Ovary (tissue), 9 donors: ENCODE results near the gene AQP1. TPM values are rescaled to one million over a fixed set of nuclear protein-coding genes. Genes with fewer than 3 reads are reported as not detected.
A peak's percentile ranks its signal among the peaks of the same experiment; 100 is the strongest.

Experiments
- DNase-seq, 5 donors: peaks; one replicate each; pipeline ENCODE4 v3.0.0-alpha.2; 2019 to 2020
- H3K27ac ChIP-seq, 2 donors: fragments of 200-600 bp; one replicate each; pipeline versions ENCODE4 v1.5.1 to v1.8.0; 2019 to 2022
- H3K27me3 ChIP-seq: fragments of 200-600 bp; one replicate; pipeline ENCODE4 v1.8.0; 2022
- H3K36me3 ChIP-seq: fragments of 200-600 bp; sonication (generic); one replicate; pipeline ENCODE4 v1.5.1; 2019
- H3K4me1 ChIP-seq: one replicate; pipeline ENCODE4 v1.8.1; 2013; ENCODE audit warnings: mild to moderate bottlenecking, moderate library complexity; ENCODE audit not compliant: insufficient read depth
- H3K4me3 ChIP-seq: fragments of 200-600 bp; sonication (generic); one replicate; pipeline ENCODE4 v1.5.1; 2017
- H3K9me3 ChIP-seq, 2 donors: fragments of 200-600 bp in 1 of 2; sonication (generic) in 1 of 2; one replicate each; pipeline versions ENCODE4 v1.5.1 to v1.8.1; 2013 to 2019; ENCODE audit warnings: mild to moderate bottlenecking in 1 of 2, moderate library complexity in 1 of 2
- EP300 ChIP-seq: sonication (generic); formaldehyde crosslinking; IDR thresholded peaks from one replicate; pipeline ENCODE4 v1.6.1; 2017; ENCODE audit warnings: antibody characterized with exemption
- POLR2A ChIP-seq: fragments of 450-650 bp; IDR thresholded peaks from one replicate; pipeline ENCODE4 v1.6.1; 2017; ENCODE audit warnings: antibody characterized with exemption, mild to moderate bottlenecking, moderate library complexity
- WGBS, 3 donors: extraction: QIAGEN DNeasy Blood & Tissue Kit in 1 of 3; methylation state at CpG; one replicate each; pipeline versions ENCODE4 v1.1.5 to v1.1.7; 2013 to 2017; 5-methylcytosine and 5-hydroxymethylcytosine counted together
- intact Hi-C, 4 donors: fragments of 100-400 bp; cut with DNase I; formaldehyde crosslinking; loops; one replicate each; pipeline versions ENCODE4 v1.11.0 to v1.15.1; 2022 to 2023
- polyA plus RNA-seq, 2 donors: library from polyadenylated mRNA; stranded (reverse); fragments of 200-250 nt in 1 of 2; fragments of 350-450 nt in 1 of 2; fragmentation: Illumina TruSeq in 1 of 2; extraction: RNeasy Lipid Tissue Mini Kit (QIAGEN cat#74804) in 1 of 2; gene quantifications; one replicate each; pipeline ENCODE4 v1.2.3, GENCODE V29; 2013 to 2014
- total RNA-seq, 7 donors: library from RNA; depleted of rRNA in 2 of 7; stranded (reverse); fragments of >200 nt in 2 of 7; fragmentation: NEBNext Ultra II Directional in 3 of 7; extraction: Animal tissue kit (Norgen Biotek cat#: 25700) in 3 of 7; gene quantifications; one replicate each; pipeline versions ENCODE4 v1.1.0 to v1.2.4, GENCODE V29; 2016 to 2023
- TF ChIP-seq, protein P1 (sequence below), 3 donors: fragments of 450-650 bp in 2 of 3; fragments of 200-600 bp in 1 of 3; IDR thresholded peaks; one replicate each; pipeline versions ENCODE4 v1.5.1 to v1.8.0; 2016 to 2022; ENCODE audit warnings: antibody characterized with exemption in 3 of 3, mild to moderate bottlenecking in 1 of 3
- donor health status: DM: no; HTN: no; CAD: no; lungs with moderate emphysema.
- donor health status: DM: no; HTN: no; CAD: no.
- donor health status: Bipolar disorder and iron deficiency.
- donor health status: DM: yes; HTN: yes; CAD: no.
- donor health status: DM: no; HTN: no; CAD: no.
- donor health status: DM: yes; HTN: yes; CAD: no.

Gene AQP1
- total and polyA plus RNA-seq, 9 donors: 10.2 to 151 (median 54.4) TPM

GRCh38 chr7:30886608-30887011, 25.0 kb upstream of the AQP1 start:
- intact Hi-C loops: no loop called here
- WGBS, 3 donors: 59 to 73% (median 70%) methylated on average over 7 of the region's 7 CpGs
- no peak overlapping the region for H3K27ac ChIP-seq

DNA sequence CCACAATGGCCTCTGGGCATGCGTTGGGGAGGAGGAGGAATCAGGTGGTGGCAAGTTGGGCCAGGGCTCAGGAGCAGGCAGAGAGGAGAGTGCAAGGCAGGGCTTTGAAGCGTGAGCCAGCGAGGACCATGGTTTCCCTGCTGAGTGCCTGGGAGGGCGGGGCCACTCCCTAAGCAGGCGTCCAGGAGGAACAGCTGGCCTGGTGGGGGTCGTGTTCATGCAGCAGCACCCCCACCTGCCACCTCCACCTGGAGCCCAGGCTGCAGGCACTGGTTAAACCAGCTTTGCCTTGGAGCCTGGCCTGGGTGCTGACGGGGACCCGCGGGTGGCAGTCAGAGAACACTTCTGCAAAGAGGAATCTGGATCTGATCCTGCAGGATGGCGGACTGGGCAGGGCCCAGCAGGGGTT, 24.2 kb upstream of the AQP1 start:
- H3K4me1 ChIP-seq: no peaks in the 10 kb centered on the region
- H3K36me3 ChIP-seq: no peaks in the 10 kb centered on the region
- no peak for DNase-seq
- intact Hi-C loops: no loop called here
- WGBS, 3 donors: 63 to 75% (median 69%) methylated on average over 9 to 10 of the region's 10 CpGs
- H3K4me3 ChIP-seq: no peak overlapping the region
- no peaks in the 10 kb centered on the region for H3K27me3 ChIP-seq
- no peak overlapping the region for H3K27ac ChIP-seq
- no peak for TF ChIP-seq EP300
- TF ChIP-seq, protein P1, sequence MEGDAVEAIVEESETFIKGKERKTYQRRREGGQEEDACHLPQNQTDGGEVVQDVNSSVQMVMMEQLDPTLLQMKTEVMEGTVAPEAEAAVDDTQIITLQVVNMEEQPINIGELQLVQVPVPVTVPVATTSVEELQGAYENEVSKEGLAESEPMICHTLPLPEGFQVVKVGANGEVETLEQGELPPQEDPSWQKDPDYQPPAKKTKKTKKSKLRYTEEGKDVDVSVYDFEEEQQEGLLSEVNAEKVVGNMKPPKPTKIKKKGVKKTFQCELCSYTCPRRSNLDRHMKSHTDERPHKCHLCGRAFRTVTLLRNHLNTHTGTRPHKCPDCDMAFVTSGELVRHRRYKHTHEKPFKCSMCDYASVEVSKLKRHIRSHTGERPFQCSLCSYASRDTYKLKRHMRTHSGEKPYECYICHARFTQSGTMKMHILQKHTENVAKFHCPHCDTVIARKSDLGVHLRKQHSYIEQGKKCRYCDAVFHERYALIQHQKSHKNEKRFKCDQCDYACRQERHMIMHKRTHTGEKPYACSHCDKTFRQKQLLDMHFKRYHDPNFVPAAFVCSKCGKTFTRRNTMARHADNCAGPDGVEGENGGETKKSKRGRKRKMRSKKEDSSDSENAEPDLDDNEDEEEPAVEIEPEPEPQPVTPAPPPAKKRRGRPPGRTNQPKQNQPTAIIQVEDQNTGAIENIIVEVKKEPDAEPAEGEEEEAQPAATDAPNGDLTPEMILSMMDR (IDR thresholded peaks at IDR 0.05): no peak
- TF ChIP-seq POLR2A: no peak
- no peaks in the 10 kb centered on the region for H3K9me3 ChIP-seq

More at GRCh38 chr7:30886608-30887011, 25.0 kb upstream of the AQP1 start:
- Histone ChIP-seq H3K9me3 (no peaks in the 10 kb centered on the region), H3K4me1 (no peaks in the 10 kb centered on the region), H3K27me3 (no peaks in the 10 kb centered on the region), H3K36me3 (no peaks in the 10 kb centered on the region), H3K4me3 (no peak overlapping the region)
- TF ChIP-seq POLR2A: no peak
- TF ChIP-seq, protein P1 (IDR thresholded peaks at IDR 0.05): no peak
- no peak for TF ChIP-seq EP300
- no peak for DNase-seq

- Histone ChIP-seq H3K27me3 (no peaks in the 10 kb centered on the region), H3K27ac (no peak overlapping the region), H3K36me3 (no peaks in the 10 kb centered on the region), H3K4me3 (no peak overlapping the region), H3K9me3 (no peaks in the 10 kb centered on the region), H3K4me1 (no peaks in the 10 kb centered on the region)
- intact Hi-C loops: no loop called here
- WGBS, 3 donors: 52 to 60% (median 53%) methylated on average over 3 of the region's 3 CpGs
- TF ChIP-seq, protein P1 (IDR thresholded peaks at IDR 0.05): no peak
- no peak for TF ChIP-seq POLR2A
- no peak for TF ChIP-seq EP300
- no peak for DNase-seq
Measured at GRCh38 chr7:30888747-30889146, 22.9 kb upstream of the AQP1 start.

- H3K27ac ChIP-seq: no peak overlapping the region
- H3K36me3 ChIP-seq: no peaks in the 10 kb centered on the region
- no peaks in the 10 kb centered on the region for H3K27me3 ChIP-seq
- no peak for DNase-seq
- H3K4me1 ChIP-seq: peaks cover 2% of the 10 kb centered on the region
- intact Hi-C loops: no loop called here
- no peaks in the 10 kb centered on the region for H3K9me3 ChIP-seq
- 95 to 97% (median 96%) methylated on average over 7 of the region's 7 CpGs for WGBS, 3 donors
- no peak overlapping the region for H3K4me3 ChIP-seq
- TF ChIP-seq EP300 (no peak), POLR2A (no peak)
- TF ChIP-seq, protein P1 (IDR thresholded peaks at IDR 0.05): no peak
Measured at GRCh38 chr7:30890226-30890625, 21.4 kb upstream of the AQP1 start.

- DNase-seq: peak in 1 of 5 donors; percentile 29
- intact Hi-C loops: no loop called here
- WGBS, 3 donors: 20 to 33% (median 21%) methylated on average over 6 of the region's 6 CpGs
Measured at GRCh38 chr7:30893357-30893756, 18.3 kb upstream of the AQP1 start.

More at GRCh38 chr7:30893357-30893756, 18.3 kb upstream of the AQP1 start:
- TF ChIP-seq POLR2A: no peak
- TF ChIP-seq EP300: no peak
- TF ChIP-seq, protein P1 (IDR thresholded peaks at IDR 0.05): no peak
- Histone ChIP-seq H3K4me1 (peaks cover 3% of the 10 kb centered on the region), H3K36me3 (no peaks in the 10 kb centered on the region), H3K9me3 (no peaks in the 10 kb centered on the region), H3K27ac (no peak overlapping the region), H3K4me3 (no peak overlapping the region), H3K27me3 (no peaks in the 10 kb centered on the region)
